ENCODE measurements around the gene METTL25B. TPM values are rescaled to one million over a fixed set of nuclear protein-coding genes. Genes with fewer than 3 reads are reported as not detected.
A peak's percentile ranks its signal among the peaks of the same experiment; 100 is the strongest.

The METTL25B gene
- total RNA-seq (10 to 100 TPM; 33.6 to 39.3 TPM), polyA plus RNA-seq (1 to 10 TPM; 2.3 to 6.7 (median 5.6) TPM), total RNA-seq (11.5 to 19.5 (median 16.8) reads per million in 6 experiments)

GRCh38 chr1:156727926-156728598 lies at the start of gene METTL25B:
Gene METTL25B (plus strand): TSS chr1:156728469. CDS start chr1:156729105, 636 bp downstream.
- ATAC-seq = peak; percentile 65 to 71
- no peak within 1 kb of the TSS for H3K4me3 Mint-ChIP-seq
- peaks cover 12 to 33% (median 26%) of the 10 kb centered on the region in 4 donors for H3K4me1 Mint-ChIP-seq

DNA sequence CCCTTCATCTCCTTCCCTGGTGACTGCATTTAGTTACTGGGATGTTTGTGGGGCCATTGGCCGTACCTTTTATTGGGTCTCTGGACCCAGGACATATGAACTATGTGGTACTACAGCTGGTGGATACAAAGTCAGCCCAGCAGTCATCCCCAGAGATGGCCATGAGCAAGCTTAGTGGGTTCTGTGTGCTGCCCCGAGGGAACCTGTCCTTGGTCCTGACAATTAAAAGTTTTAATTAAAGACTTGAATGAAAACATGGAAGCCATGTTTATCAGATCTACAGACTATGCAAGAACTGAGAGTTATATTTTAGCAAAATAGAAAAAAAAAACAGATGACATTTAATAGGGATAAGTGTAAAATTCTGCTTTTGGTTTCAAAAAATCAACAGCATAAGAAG lies 48.2 kb upstream of the METTL25B start:
- ATAC-seq (no peak), DNase-seq (no peak)
- Mint-ChIP-seq H3K27me3 (peaks cover 27 to 59% (median 46%) of the 10 kb centered on the region in 5 donors), H3K4me1 (peaks cover 12 to 37% (median 28%) of the 10 kb centered on the region in 4 donors), H3K4me3 (no peak overlapping the region), H3K36me3 (no peaks in the 10 kb centered on the region), H3K9me3 (no peaks in the 10 kb centered on the region), H3K27ac (no peak overlapping the region)
- POLR2A ChIA-PET = interaction anchor here (0.6 kb wide), 1 partner anchor 23 kb away, joined by 5 read pairs; no protein-coding TSS in a partner anchor

More at GRCh38 chr1:156727926-156728598, at the start of gene METTL25B:
- Mint-ChIP-seq H3K9me3 (no peaks in the 10 kb centered on the region), H3K27me3 (no peaks in the 10 kb centered on the region), H3K27ac (peak within 1 kb of the TSS in 5 of 10 donors; percentile 95 to 99 (median 98)), H3K36me3 (peaks cover 6 to 25% (median 11%) of the 10 kb centered on the region in 3 donors)
- POLR2A ChIA-PET = interaction anchor here (0.7 to 5.9 kb wide), 20 partner anchors 9 to 515 kb away, joined by 3 to 52 read pairs (median 5); partner anchors contain the start of genes CRABP2, HDGF, MEF2D and MRPL24
- DNase-seq = peak in 5 of 10 donors; percentile 56 to 82 (median 65)

DNA sequence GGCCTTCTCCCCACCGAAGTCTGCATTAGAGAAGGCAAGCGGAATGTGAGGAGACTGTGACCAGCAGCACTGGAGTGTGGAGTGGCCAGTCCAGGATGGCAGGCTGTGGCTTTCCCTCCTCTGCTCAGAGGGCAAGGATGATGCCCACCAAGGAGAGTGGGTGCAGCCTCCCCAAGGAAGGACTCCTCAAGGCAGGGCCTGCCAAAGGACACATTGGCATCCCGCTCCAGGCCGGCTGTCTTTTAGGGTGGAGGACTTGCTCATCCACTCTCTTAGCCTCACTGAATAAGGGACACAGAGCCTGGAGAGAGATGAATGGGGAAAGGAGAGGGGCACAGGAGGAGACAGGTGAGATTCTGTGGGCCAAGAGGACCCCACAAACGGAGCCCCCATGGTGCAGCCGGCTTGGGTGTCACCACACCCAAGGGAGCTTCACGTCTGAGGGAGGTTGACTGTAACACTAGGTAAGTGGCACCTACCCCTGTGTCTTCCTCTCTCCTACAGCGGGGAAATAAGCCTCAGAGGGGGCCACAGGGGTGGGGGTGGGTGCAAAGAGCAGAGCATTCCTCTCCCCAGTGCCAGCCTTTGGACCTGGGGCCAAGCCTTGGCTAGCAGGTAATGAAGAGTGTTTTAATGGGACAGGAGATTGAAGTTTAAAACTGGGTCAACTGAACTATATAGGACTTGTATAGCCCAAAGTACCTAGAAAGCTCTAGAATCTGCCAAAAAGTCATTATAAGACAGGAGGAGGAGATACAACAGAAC lies 46.9 kb upstream of the METTL25B start:
- DNase-seq = no peak
- POLR2A ChIA-PET = interaction anchor here (0.6 kb wide), 1 partner anchor 301 kb away, joined by 4 read pairs; no protein-coding TSS in a partner anchor
- Mint-ChIP-seq H3K36me3 (no peaks in the 10 kb centered on the region), H3K4me3 (no peak overlapping the region), H3K9me3 (no peaks in the 10 kb centered on the region), H3K27ac (peak overlapping the region in 1 of 10 donors; percentile 11), H3K27me3 (peaks cover 27 to 51% (median 43%) of the 10 kb centered on the region in 5 donors), H3K4me1 (peaks cover 12 to 37% (median 28%) of the 10 kb centered on the region in 4 donors)
- ATAC-seq = no peak

DNA sequence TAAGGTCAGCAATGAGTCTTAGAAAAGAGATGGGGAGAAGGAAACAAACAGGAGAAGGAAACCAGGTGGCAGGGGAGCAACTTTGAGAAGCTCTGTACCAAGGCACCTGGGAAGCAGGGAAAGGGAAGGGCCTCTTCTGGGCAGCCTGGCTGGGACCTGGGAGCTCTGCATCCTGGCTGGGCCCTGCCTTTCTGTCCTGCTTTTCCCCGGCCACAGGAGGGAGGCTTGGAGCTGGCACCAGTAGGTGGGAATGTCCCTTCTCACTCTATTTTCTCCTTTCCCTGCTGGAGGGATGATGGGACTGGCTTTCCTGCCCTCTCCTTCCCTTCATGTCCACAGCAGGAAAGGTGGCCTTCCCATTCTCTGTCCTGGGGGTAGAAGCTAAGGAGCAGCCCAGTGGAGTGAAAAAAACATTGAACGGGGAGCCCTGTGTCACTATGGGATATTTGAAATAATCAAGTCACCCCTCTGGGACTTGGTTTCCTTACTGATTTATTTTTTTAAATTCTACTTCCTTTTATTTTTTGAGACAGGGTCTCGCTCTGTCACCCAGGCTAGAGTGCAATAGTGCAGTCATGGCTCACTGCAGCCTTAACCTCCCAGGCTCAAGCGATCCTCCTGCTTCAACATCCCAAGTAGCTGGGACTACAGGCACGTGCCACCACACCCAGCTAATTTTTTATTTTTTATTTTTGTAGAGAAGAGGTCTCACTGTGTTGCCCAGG lies 45.9 kb upstream of the METTL25B start:
- POLR2A ChIA-PET = interaction anchor here (1.1 kb wide), 1 partner anchor 46 kb away, joined by 3 read pairs; the partner anchor contains the start of gene METTL25B
- Mint-ChIP-seq H3K27me3 (peaks cover 27 to 48% (median 41%) of the 10 kb centered on the region in 5 donors), H3K27ac (no peak overlapping the region), H3K36me3 (no peaks in the 10 kb centered on the region), H3K9me3 (no peaks in the 10 kb centered on the region), H3K4me1 (peaks cover 9 to 32% (median 27%) of the 10 kb centered on the region in 4 donors), H3K4me3 (no peak overlapping the region)
- DNase-seq = no peak
- ATAC-seq = no peak

DNA sequence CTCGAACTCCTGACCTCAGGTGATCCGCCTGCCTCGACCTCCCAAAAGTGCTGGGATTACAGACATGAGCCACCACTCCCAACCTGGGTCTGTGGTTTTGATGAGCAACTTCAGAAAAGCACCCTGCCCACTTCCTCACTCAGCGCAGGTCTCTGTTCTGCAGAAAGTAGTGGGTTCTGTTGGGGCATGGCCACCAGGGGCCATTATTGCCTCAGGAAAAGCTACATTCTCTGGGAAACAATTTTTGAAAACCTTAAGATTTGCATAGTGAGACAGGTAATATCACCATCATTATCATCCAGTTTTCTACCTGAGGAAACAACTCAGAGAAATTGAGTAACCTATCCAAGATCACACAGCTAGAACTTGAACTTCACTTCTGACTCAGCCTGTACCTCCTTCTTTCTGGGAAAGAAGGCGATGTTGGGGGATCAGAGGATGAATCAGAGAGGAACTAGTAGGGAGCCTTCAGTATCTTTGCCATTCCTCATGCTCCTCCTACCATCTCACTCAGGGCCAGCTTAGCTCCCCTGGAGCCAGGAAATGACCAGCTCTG lies 44.0 kb upstream of the METTL25B start:
- peaks cover 14 to 38% (median 31%) of the 10 kb centered on the region in 5 donors for H3K27me3 Mint-ChIP-seq
- H3K4me3 Mint-ChIP-seq = no peak overlapping the region
- H3K4me1 Mint-ChIP-seq = peaks cover 2 to 21% (median 19%) of the 10 kb centered on the region in 4 donors
- no peaks in the 10 kb centered on the region for H3K36me3 Mint-ChIP-seq
- DNase-seq (peak in 2 of 10 donors; percentile 31 to 41), ATAC-seq (peak; percentile 53 to 79)
- H3K9me3 Mint-ChIP-seq = no peaks in the 10 kb centered on the region
- H3K27ac Mint-ChIP-seq = peak overlapping the region in 1 of 10 donors; percentile 37
- POLR2A ChIA-PET = interaction anchor here (1.6 kb wide), 1 partner anchor 44 kb away, joined by 5 read pairs; the partner anchor contains the start of genes ISG20L2 and METTL25B

GRCh38 chr1:156689035-156689952 lies 39.0 kb upstream of the METTL25B start:
- H3K9me3 Mint-ChIP-seq = no peaks in the 10 kb centered on the region
- peaks cover 21 to 59% (median 37%) of the 10 kb centered on the region in 5 donors for H3K27me3 Mint-ChIP-seq
- ATAC-seq (peak; percentile 97), DNase-seq (peak; percentile 63 to 89 (median 76))
- POLR2A ChIA-PET = interaction anchor here (0.7 to 2.9 kb wide), 6 partner anchors 17 to 232 kb away, joined by 3 to 22 read pairs (median 8); partner anchors contain the start of genes CRABP2, ISG20L2, METTL25B and PRCC
- H3K27ac Mint-ChIP-seq = peak overlapping the region in 5 of 10 donors; percentile 71 to 87 (median 82)
- peaks cover 18 to 36% (median 29%) of the 10 kb centered on the region in 4 donors for H3K4me1 Mint-ChIP-seq
- peak overlapping the region in 9 of 10 donors; percentile 13 to 87 (median 59) for H3K4me3 Mint-ChIP-seq
- H3K36me3 Mint-ChIP-seq = no peaks in the 10 kb centered on the region

DNA sequence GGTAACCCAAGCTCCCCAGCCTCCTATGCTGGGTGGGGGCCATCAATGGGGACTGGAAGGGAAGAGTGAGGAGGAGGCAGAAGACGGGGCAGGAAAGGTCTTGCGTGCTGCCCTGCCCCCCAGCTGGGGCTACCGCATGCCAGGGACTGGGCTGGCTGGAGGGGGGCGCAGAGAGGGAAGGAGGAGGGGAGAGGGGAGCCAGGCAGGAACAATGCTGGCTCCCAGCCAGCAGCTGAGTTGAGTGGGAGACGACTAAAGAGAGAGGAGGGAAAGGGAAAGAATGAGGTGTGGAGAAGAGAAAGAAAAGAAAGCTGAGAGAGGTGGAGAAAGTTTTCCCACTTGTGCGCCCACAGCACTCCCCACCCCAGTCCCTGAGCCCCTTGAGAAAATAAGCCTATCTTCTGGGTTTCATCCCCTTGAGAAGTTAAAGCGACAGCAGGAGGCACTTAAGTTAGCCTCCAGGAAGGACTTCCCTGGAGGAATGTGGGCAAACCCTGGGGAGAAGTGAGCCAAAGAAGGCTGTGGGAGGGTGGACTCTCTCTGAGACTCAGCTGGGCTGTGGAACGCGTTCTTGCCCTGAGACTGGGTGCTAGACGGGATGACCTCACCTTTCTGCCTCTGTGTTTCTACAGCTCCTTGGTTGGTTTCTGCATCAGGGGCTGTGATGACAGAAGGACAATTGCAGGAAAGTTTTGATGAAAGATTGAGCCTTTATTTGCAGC lies 38.2 kb upstream of the METTL25B start:
- Mint-ChIP-seq H3K36me3 (no peaks in the 10 kb centered on the region), H3K4me3 (peak overlapping the region in 2 of 10 donors; percentile 13 to 87), H3K27me3 (peaks cover 24 to 65% (median 42%) of the 10 kb centered on the region in 5 donors), H3K27ac (peak overlapping the region in 2 of 10 donors; percentile 71 to 83), H3K4me1 (peaks cover 18 to 32% (median 25%) of the 10 kb centered on the region in 4 donors), H3K9me3 (no peaks in the 10 kb centered on the region)
- DNase-seq = no peak
- ATAC-seq = no peak
- POLR2A ChIA-PET = interaction anchor here (0.7 to 2.9 kb wide), 7 partner anchors 15 to 233 kb away, joined by 3 to 22 read pairs (median 5); partner anchors contain the start of genes CRABP2, ISG20L2, METTL25B and PRCC

DNA sequence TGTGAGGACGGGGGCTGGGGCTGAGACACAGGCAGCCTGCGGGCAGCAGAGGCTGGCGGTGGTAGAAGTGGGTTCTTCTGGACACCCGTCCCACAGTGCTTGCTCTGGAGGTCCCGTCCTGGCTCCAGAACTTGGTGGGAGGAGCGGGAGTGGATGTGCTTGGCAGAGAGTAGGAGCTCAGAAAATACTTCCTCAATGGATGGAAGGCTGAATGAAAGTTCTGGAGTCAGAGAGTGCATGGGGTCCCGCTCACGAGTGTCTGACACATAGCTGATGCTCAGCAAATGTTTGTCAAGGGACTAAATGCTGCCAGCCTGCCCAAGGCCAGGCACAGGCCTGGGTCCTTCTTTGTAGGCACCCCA lies 37.6 kb upstream of the METTL25B start:
- POLR2A ChIA-PET = interaction anchor here (0.8 to 2.9 kb wide), 3 partner anchors 15 to 37 kb away, joined by 3 to 22 read pairs (median 12); partner anchors contain the start of genes CRABP2, ISG20L2 and METTL25B
- peaks cover 24 to 63% (median 42%) of the 10 kb centered on the region in 5 donors for H3K27me3 Mint-ChIP-seq

DNA sequence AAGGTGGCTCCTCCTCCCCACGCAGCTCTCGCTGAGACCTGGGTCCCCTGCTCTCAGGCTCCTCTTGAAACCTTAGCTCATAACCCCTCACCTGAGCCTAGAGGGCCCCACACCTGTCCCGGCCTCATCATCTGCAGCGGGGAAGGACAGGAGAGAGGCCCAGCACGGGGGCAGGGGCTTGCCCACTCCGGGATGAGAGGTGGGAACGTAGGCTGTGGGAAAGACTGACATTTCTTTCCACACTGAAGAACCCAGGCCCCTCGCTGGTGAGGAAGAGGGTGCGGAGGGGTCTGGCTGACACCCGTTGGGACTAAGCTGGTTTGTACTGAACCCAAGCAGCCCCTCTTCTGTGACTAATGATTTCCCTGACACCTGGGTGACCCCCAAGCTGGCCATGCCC lies 37.1 kb upstream of the METTL25B start:
- ATAC-seq (no peak), DNase-seq (no peak)
- Mint-ChIP-seq H3K27me3 (peaks cover 24 to 62% (median 42%) of the 10 kb centered on the region in 5 donors), H3K36me3 (no peaks in the 10 kb centered on the region), H3K27ac (no peak overlapping the region), H3K4me1 (peaks cover 18 to 32% (median 25%) of the 10 kb centered on the region in 4 donors), H3K4me3 (no peak overlapping the region), H3K9me3 (no peaks in the 10 kb centered on the region)
- POLR2A ChIA-PET = interaction anchor here (0.8 to 2.9 kb wide), 3 partner anchors 14 to 37 kb away, joined by 3 to 22 read pairs (median 12); partner anchors contain the start of genes CRABP2, ISG20L2 and METTL25B

More for the DNA sequence above, 37.6 kb upstream of the METTL25B start:
- no peak for DNase-seq
- H3K4me3 Mint-ChIP-seq = no peak overlapping the region
- H3K36me3 Mint-ChIP-seq = no peaks in the 10 kb centered on the region
- H3K9me3 Mint-ChIP-seq = no peaks in the 10 kb centered on the region
- peak overlapping the region in 2 of 10 donors; percentile 33 to 42 for H3K27ac Mint-ChIP-seq
- H3K4me1 Mint-ChIP-seq = peaks cover 18 to 32% (median 25%) of the 10 kb centered on the region in 4 donors
- ATAC-seq = no peak

All from naive thymus-derived CD8-positive, alpha-beta T cell (primary cell).